ENCODE measurements around the gene CHST9. TPM values are rescaled to one million over a fixed set of nuclear protein-coding genes. Genes with fewer than 3 reads are reported as not detected.

CHST9 gene
- total and polyA plus RNA-seq, 10 of the 15 experiments (the other 5 are each of a cell fraction or from before 2014, with no cell fraction given) = 0.34 TPM; not detected in 9

DNA sequence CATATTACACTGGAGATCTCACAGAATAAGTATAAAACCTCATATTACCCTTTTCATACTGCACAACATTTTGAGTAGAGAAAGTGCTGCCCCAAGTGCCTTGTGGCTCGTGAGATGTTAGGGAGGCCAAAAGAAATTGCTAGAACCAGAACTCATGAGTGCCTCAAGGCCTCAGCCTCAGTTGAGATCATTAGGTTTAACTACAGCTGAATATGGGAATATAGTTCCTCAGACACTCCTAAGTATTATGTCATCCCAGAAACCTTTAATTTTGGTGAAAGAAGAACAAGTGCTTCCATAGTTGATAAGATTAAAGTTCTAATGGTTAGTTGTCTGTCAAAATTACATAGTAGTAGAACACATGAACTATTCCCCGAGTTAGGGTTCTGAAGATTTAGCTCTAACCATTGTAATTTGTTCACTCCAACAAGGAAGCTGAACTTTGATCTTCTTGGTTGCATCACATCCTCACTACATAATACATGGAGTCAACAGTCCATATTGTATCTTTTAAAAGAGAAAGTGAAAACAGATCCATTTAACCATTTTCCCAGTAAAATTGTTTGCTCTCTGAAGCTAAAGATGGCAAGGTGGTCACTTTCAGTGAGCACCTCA, 310.0 kb downstream of the CHST9 start:
- intact Hi-C loops (cut with micrococcal nuclease; ENCODE audit: unreplicated experiment) (no loop called here), in situ Hi-C loops (cut with MboI) (no loop called here)
- Histone ChIP-seq H3K27me3 (replicated peaks in 1 of 2; ENCODE audit: control insufficient read depth in 2 of 2, insufficient read depth in 2 of 2, low read length in 1 of 2) (no peaks in the 10 kb centered on the region), H3K4me2 (ENCODE audit: control insufficient read depth, insufficient read depth) (no peak overlapping the region), H3K4me1 (ENCODE audit: control insufficient read depth, insufficient read depth, low read length) (no peaks in the 10 kb centered on the region), H4K20me1 (ENCODE audit: control insufficient read depth, insufficient read depth) (no peaks in the 10 kb centered on the region), H2AFZ (ENCODE audit: control insufficient read depth, low read depth, low read length) (no peak overlapping the region), H3K9ac (ENCODE audit: control insufficient read depth, insufficient read depth, low read length) (no peak overlapping the region), H3K9me3 (replicated peaks; ENCODE audit: control insufficient read depth, insufficient read depth, low read length) (no peaks in the 10 kb centered on the region), H3K79me2 (ENCODE audit: control insufficient read depth, insufficient read depth, low read length) (no peaks in the 10 kb centered on the region), H3K36me3 (ENCODE audit: control insufficient read depth in 2 of 2, insufficient read depth in 2 of 2, low read length in 1 of 2) (no peaks in the 10 kb centered on the region), H3K4me3 (no peak overlapping the region), H3K27ac (ENCODE audit: control insufficient read depth, insufficient read depth) (no peak overlapping the region)
- FAIRE-seq (no peak), ATAC-seq (no peak), DNase-seq (ENCODE audit: low read depth, low spot score) (no peak)
- ChIA-PET RAD21 (ENCODE audit: unreplicated experiment) (no interaction called here), POLR2A (no interaction called here), SMC1A (ENCODE audit: uncharacterized antibody, unreplicated experiment) (interaction anchor here (1.0 kb wide), 1 partner anchor 13 kb away, joined by 3 read pairs; no protein-coding TSS in a partner anchor), CTCF (no interaction called here)
- 22% methylated on average over 2 of the region's 2 CpGs for WGBS (ENCODE audit: insufficient coverage, insufficient replicate concordance, low lambda C conversion rate, missing lambda C conversion rate)
- TF ChIP-seq RUNX3 (IDR thresholded peaks at IDR 0.05; ENCODE audit: low read length) (no peak), TCF3 (IDR thresholded peaks at IDR 0.05; ENCODE audit: borderline replicate concordance, insufficient read depth, low read depth, low read length) (no peak), ZNF384 (IDR thresholded peaks at IDR 0.05; ENCODE audit: borderline replicate concordance, low read depth, low read length) (no peak), TBL1XR1 (IDR thresholded peaks at IDR 0.05; ENCODE audit: low read depth, low read length) (no peak), ETV6 (conservative IDR thresholded peaks at IDR 0.05 in 1 of 2, IDR thresholded peaks at IDR 0.05 in 1 of 2; ENCODE audit: borderline replicate concordance in 1 of 2, low read depth in 1 of 2) (no peak), IKZF1 (conservative IDR thresholded peaks at IDR 0.05) (no peak), ZNF24 (IDR thresholded peaks at IDR 0.05) (no peak), BRCA1 (IDR thresholded peaks at IDR 0.05; ENCODE audit: low read depth, low read length) (no peak), ZZZ3 (IDR thresholded peaks at IDR 0.05; ENCODE audit: control insufficient read depth, insufficient read length, low read depth) (no peak), ESRRA (IDR thresholded peaks at IDR 0.05; ENCODE audit: low read length) (no peak), NR2F1 (conservative IDR thresholded peaks at IDR 0.05) (no peak)
- TF ChIP-seq, protein P1, sequence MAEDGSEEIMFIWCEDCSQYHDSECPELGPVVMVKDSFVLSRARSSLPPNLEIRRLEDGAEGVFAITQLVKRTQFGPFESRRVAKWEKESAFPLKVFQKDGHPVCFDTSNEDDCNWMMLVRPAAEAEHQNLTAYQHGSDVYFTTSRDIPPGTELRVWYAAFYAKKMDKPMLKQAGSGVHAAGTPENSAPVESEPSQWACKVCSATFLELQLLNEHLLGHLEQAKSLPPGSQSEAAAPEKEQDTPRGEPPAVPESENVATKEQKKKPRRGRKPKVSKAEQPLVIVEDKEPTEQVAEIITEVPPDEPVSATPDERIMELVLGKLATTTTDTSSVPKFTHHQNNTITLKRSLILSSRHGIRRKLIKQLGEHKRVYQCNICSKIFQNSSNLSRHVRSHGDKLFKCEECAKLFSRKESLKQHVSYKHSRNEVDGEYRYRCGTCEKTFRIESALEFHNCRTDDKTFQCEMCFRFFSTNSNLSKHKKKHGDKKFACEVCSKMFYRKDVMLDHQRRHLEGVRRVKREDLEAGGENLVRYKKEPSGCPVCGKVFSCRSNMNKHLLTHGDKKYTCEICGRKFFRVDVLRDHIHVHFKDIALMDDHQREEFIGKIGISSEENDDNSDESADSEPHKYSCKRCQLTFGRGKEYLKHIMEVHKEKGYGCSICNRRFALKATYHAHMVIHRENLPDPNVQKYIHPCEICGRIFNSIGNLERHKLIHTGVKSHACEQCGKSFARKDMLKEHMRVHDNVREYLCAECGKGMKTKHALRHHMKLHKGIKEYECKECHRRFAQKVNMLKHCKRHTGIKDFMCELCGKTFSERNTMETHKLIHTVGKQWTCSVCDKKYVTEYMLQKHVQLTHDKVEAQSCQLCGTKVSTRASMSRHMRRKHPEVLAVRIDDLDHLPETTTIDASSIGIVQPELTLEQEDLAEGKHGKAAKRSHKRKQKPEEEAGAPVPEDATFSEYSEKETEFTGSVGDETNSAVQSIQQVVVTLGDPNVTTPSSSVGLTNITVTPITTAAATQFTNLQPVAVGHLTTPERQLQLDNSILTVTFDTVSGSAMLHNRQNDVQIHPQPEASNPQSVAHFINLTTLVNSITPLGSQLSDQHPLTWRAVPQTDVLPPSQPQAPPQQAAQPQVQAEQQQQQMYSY (CRISPR knock-in tag; IDR thresholded peaks at IDR 0.05) = no peak
- TF ChIP-seq, protein P2, sequence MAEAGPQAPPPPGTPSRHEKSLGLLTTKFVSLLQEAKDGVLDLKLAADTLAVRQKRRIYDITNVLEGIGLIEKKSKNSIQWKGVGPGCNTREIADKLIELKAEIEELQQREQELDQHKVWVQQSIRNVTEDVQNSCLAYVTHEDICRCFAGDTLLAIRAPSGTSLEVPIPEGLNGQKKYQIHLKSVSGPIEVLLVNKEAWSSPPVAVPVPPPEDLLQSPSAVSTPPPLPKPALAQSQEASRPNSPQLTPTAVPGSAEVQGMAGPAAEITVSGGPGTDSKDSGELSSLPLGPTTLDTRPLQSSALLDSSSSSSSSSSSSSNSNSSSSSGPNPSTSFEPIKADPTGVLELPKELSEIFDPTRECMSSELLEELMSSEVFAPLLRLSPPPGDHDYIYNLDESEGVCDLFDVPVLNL (IDR thresholded peaks at IDR 0.05; ENCODE audit: low read depth, low read length) = no peak
- TF ChIP-seq, protein P3, sequence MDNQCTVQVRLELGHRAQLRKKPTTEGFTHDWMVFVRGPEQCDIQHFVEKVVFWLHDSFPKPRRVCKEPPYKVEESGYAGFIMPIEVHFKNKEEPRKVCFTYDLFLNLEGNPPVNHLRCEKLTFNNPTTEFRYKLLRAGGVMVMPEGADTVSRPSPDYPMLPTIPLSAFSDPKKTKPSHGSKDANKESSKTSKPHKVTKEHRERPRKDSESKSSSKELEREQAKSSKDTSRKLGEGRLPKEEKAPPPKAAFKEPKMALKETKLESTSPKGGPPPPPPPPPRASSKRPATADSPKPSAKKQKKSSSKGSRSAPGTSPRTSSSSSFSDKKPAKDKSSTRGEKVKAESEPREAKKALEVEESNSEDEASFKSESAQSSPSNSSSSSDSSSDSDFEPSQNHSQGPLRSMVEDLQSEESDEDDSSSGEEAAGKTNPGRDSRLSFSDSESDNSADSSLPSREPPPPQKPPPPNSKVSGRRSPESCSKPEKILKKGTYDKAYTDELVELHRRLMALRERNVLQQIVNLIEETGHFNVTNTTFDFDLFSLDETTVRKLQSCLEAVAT (IDR thresholded peaks at IDR 0.05) = no peak
- BruUV-seq (replicated peaks) = no TSS peak

Measured in GM12878 (cell line).